GM12801 (cell line): ENCODE measurements around the gene DUSP5.

ENCODE experiments used
- TF ChIP-seq, protein P1 (sequence below): IDR thresholded peaks from one replicate; pipeline ENCODE4 v1.5.1; 2011; ENCODE audit warnings: control low read depth; ENCODE audit not compliant: insufficient read length; ENCODE audit errors: extremely low read depth

Gene DUSP5, protein sequence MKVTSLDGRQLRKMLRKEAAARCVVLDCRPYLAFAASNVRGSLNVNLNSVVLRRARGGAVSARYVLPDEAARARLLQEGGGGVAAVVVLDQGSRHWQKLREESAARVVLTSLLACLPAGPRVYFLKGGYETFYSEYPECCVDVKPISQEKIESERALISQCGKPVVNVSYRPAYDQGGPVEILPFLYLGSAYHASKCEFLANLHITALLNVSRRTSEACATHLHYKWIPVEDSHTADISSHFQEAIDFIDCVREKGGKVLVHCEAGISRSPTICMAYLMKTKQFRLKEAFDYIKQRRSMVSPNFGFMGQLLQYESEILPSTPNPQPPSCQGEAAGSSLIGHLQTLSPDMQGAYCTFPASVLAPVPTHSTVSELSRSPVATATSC

DNA sequence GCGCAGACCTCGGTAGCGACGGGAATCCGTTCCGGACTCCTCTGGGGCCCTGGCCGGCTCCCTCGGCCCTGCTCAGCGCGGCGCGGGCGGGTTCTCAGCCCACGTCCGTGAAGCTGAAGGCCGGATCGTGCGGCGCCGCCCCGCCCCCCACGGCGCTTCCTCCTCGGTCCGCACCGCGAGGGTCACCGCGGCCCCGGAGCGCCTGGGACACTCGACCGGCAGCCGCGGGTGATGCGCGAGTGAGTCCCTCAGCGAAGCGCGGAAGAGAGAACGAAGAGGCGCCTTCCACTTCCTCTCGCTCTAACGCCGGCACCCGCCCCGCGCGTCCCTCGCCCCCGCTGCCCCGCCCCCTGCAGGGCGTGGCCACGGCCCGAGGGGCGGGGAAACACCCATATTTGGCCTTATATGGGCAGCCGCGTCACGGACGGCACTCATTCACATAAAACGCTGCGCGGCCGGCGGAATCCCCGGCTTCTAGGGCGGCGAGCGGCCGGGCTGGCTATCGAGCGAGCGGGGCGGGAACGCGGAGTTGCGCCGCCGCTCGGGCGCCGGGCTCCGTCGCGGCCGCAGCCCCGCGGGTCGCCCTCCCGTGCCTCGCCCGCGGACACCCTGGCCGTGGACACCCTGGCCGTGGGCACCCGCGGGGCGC, at the start of gene DUSP5:
Gene DUSP5, plus strand, starts transcription at position 470 of the 649 bp plus-strand sequence. CDS start 215 bp downstream, outside the sequence.
- TF ChIP-seq, protein P1, sequence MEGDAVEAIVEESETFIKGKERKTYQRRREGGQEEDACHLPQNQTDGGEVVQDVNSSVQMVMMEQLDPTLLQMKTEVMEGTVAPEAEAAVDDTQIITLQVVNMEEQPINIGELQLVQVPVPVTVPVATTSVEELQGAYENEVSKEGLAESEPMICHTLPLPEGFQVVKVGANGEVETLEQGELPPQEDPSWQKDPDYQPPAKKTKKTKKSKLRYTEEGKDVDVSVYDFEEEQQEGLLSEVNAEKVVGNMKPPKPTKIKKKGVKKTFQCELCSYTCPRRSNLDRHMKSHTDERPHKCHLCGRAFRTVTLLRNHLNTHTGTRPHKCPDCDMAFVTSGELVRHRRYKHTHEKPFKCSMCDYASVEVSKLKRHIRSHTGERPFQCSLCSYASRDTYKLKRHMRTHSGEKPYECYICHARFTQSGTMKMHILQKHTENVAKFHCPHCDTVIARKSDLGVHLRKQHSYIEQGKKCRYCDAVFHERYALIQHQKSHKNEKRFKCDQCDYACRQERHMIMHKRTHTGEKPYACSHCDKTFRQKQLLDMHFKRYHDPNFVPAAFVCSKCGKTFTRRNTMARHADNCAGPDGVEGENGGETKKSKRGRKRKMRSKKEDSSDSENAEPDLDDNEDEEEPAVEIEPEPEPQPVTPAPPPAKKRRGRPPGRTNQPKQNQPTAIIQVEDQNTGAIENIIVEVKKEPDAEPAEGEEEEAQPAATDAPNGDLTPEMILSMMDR, result no peak

DNA sequence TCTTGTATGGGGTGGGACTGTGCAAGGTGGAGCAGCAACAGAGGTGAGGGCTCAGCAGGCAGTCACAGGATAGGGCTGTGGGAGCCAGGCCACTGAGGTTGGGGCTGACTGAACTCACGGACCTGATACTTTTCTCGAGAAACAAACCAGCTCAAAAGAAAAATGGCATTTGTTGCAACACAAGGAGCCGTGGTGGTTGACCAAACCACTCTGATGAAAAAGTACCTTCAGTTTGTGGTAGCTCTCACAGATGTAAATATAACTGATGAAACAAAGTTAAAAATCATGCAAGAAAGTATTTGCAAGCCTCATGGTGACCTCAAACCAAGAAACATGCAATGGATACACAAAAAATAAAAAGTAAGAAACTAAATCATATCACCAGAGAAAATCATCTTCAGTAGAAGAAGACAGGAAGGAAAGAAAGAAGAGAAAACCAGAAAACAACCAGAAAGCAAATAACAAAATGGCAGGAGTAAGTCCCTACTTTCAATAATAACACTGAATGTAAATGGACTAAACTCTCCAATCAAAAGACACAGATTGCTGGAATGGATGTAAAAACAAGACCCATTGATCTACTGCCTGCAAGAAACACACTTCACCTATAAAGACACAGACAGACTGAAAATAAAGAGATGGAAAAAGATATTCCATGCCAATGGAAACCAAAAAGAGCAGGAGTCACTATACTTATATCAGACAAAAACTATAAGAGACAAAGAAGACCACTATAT, 48.9 kb upstream of the DUSP5 start:
- TF ChIP-seq, protein P1, result no peak

DNA sequence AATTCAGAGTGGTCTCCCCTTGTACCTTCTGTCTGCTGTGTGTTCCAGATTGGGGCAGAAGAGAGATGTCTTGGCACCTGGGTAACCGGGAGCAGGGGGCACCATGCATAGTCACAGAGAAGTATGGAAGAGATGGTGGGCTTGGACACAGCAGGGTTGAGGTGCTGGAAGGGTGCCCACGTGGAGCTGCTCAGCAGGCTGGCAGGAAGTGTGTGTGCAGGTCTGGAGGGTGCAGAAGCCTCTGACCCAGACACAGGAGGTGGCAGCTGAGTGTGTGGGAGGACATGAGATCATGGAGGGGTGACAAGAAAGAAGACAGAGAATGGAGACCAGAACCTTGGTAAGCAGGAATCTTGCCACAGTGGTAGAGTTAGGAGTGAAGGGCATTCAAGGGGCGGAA, 42.3 kb upstream of the DUSP5 start:
- TF ChIP-seq, protein P1, result no peak

DNA sequence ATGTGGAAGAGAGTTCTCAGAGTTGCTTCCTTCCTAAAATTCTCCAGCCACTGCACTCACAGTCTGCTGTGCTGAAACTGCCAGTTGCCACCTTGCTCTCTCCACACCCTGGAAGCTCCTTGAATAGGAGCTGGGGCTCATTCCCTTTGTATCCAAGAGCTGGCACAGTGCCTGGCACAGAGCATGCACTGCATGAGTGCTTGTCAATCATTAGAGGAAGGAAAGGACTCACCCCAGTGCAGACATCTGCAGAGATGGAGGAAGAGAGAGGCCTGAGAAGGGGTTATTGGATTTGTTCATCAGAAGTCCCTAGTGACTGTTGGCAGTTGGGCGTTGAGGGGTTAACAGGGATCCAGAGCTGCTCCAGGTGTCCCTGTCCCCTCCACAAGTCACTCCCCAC, 41.7 kb upstream of the DUSP5 start:
- TF ChIP-seq, protein P1, result no peak

DNA sequence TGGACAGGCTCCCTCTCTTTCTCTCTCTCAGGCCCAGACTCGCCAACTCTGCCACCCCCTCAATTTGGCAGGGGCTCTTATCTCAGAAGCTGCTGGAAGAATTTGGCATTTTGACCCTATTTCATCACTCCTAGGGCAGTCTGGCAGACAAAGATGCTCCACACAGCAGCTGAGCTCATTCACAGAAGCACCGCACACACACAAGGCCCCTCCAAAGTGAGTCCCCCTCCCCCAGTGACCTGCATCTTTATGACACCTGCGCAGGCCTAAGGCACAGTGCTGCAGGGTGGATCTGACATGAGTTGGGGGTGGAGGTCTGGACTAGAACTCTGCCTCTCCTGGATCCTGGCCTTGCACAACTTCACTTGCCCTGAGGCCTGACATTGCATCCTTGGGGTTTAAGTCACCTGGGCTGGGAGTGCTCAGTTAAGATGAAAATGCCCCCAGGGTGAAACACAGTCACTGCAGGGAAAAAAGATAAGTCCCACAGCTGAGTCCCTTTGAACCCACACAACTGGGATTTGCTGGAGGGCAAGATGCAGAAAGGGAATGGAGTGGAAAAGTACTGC, 41.1 kb upstream of the DUSP5 start:
- TF ChIP-seq, protein P1, result no peak

DNA sequence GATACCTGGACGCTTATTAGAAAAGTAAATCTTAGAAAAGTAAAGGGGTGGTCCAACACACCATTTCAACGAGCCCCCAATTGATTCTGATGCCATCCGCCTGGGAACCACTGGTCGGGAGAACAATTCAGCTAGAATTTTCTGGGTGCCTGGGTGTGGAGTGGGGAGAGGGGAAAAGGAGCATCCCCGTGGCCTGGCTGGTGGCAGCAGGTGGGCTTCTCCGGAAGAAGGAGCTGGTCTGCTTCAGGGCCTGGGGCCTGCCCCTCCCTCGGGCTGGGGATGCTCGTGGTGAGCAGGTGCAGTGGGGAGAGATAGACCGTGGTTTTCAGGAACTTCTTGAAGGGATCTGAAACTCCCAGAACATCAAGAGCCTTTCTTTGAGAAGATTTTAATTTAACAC, 39.9 kb upstream of the DUSP5 start:
- TF ChIP-seq, protein P1, result no peak
